ENCODE data around the gene FGFBP2.

GRCh38 chr4:15964159-15964558, 1.2 kb upstream of the FGFBP2 start:
- TF ChIP-seq CTCF (IDR thresholded peaks at IDR 0.05; ENCODE audit: low read depth, low read length) (peak; percentile 18; the same call in 1 of the 2 replicates), EZH2phosphoT487 (IDR thresholded peaks at IDR 0.05; ENCODE audit: low read depth) (no peak)
